ENCODE results near the gene COL7A1. TPM values are rescaled to one million over a fixed set of nuclear protein-coding genes. Genes with fewer than 3 reads are reported as not detected.

COL7A1 gene
- polyA plus RNA-seq, 1 donor: 6.4 TPM

- DNase-seq (ENCODE audit: low read depth): no peak
Measured at GRCh38 chr3:48619541-48620524, 24.7 kb upstream of the COL7A1 start.

DNA sequence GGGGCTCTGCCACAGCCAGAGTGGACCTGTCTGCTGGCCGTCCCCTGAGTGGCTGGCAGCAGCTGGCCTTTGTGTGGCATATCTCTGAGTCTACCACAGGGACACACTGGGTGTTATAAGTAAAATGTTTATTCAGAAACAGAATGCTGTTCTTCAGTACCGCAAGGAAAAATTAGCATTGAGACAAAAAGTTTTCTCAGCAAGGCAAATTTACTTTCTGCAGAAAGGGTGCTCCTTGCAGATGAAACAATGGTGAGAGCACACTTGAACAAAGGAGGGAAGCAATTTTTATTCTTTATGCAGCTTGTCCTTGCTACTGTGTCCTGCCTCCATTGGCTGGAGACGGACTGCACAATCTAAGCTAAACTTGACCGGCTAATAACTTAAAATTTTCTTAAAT, 22.4 kb upstream of the COL7A1 start:
- no peak for DNase-seq (ENCODE audit: low read depth)

DNA sequence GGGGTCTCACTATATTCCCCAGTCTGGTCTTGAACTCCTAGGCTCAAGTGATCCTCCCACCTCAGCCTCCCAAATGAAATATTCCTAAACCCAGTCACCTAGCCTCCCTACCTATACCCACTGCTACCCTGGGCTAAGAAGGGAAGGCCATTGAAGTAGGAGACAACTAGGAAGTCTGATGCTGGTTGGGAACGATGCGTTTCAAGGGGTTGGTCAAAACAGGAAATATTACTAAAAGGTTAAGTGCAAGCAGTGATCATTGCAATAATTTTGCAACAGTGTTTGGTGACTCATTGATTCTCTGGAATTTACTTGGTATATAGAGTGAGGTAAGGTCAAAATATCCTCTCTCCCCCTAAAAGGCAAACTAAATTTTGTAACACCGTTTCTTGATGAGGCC, 18.9 kb upstream of the COL7A1 start:
- no peak for DNase-seq (ENCODE audit: low read depth)

- no peak for DNase-seq (ENCODE audit: low read depth)
Measured at GRCh38 chr3:48612309-48612708, 17.2 kb upstream of the COL7A1 start.

DNA sequence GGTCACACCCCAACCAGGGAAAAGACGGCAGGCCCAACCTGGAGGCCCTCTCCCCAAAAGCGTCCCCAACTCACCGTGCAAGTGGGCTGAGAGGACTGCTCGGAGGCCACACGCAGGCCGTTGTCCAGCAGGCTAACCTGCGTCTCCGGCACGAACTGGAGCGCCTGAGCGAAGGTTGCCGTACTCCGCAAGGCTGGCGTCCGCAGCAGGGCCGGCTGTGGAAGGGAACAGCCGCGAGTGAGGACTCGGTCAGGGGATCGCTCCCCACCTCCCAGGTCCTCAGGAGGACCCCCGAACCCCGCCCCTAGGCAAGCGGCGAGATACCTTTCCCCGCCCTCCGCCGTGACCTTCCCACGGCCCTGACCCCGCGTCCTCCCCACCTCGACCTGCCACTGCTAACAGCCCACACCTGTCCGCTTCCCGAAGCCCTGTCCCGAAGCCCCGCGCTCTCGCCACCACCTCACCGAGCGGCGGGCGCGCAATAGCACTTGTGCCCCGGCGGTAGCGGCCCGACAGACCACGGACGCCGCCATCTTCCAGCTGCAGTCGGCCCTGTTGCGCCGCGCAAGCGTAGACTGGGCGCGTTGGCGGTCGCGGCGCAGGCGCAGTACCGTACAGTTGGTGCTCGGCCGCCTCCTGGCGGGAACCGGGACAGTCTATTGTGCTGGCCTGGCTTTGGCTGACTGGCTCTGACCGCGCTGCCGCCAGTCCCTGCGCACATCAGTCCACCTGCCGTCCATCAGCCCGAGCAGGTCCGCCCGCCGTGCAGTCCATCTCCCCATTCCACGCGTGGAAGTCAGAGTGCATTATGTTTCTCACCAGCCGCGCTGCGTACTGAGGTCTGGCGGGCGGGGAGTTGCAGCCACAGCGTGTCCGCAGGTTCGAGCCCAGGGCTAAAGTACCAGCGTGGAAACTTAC, 14.2 kb upstream of the COL7A1 start, which contains the start of gene UQCRC1:
UQCRC1 (minus strand) TSS at position 559 of the 918 bp plus-strand sequence; CDS start at position 533, 26 bp downstream.
- DNase-seq (ENCODE audit: low read depth): peak; percentile 80

DNA sequence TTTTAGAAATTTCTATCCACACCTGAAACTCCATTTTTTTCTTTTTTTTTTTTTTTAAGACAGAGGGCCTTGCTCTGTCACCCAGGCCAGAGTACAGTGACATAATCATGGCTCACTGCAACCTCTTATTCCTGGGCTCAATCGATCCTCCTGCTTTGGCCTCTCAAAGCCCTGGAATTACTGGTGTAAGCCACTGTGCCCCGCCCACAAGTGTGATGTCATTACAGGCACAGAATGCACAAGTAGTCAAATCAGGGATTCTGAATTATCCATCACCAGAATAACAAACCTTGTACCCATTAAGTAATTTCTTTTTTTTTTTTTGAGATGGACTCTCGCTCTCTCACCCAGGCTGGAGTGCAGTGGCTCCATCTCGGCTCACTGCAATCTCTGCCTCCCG, 12.4 kb upstream of the COL7A1 start:
- no peak for DNase-seq (ENCODE audit: low read depth)

DNA sequence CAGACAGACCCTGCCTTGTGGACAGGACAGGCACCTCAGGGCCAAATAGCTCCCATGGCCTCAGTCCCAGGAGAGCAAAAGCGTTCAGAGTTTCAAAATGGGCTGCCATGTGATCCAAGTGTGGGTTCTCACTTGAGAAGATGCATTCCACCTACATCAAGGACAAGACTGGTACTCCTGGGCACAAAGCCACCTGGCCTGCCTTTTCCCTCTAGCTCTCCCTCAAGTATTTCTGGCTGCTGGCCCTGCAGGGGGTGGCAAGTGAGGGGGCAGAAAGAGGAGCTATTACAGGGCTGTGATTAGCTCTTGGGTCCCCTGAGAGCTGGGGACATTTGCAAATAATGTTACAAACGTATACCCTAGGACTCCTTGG, 6.5 kb upstream of the COL7A1 start:
- no peak for DNase-seq (ENCODE audit: low read depth)

DNA sequence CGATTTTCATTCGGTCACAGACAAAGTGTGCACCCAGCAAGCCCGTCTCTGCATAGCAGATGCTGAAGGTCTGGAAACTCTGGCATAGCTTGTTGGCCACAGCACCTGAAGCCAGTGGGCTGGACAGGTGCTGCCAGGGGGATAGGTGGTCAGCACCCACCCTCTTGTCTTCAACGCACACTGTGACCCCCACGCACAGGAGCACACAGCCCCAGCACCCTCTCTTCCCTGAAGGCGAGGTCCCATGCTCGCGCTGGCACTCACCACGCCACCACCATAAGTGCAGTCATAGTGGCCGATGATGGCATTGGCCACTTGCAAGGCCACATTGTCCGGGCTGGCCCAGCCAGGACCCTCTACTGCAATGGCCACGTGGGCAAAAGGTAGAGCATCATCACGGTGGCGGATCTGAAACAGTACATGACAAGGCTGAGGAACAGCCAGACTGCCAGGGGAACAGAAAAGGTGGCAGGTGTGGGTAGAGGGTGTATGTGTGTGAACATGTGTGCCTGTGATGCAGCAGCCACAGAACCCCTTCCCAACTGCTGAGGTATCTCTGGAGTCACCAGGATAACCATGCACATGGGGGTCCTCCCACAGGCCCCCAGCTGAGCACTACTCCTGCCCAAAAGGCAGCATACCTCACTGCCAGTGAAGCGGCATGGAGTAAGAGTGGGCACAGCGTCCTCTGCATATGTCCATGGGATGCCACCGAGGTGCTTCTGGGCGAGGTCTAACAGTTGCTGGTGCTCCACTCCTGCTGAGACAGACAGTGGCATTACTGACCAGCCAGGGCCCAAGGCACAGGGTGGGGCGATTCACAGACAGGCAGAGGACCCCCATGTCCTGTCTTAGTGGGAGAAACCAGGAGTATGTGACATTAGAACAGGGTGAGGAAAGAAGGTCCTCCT, 5.8 kb upstream of the COL7A1 start:
- DNase-seq (ENCODE audit: low read depth): no peak

DNA sequence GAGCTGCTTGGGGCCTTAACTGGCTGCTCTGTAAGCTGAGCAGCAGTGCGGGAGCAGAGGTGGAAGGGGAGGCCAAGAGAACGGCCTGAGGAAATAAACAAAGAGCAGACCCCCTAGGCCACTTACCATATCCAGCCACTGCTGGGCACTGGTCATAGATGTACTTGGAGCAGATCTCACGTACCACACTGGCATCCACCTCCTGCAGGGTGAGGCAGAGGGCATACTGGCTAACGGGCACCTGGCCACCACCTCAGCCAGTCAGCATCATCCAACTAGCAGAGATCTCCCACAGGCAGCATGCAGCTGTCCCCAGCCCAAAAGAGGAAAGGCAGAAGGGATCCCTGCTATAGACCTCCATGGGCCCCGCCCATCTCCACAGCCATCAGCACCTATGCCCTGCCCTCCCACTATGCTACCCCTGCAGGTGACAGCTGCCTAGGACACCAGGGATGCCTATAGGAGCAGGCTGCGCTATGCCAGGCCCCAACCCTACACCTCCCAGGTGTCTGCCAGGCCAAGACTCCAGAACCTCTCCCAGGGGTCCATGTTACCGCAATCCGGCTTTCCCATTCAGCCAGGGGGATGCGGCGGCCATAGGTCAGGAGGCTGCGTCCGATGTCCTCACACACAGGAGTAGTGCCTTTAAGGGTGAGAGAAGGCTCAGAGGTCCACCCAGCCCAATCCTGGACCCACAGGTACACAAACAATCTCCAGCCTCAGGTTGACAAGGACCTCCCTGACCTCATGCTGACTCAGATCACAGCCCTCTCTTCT, 4.6 kb upstream of the COL7A1 start:
- DNase-seq (ENCODE audit: low read depth): no peak

GRCh38 chr3:48599077-48599501, 4.0 kb upstream of the COL7A1 start:
- no peak for DNase-seq (ENCODE audit: low read depth)

GRCh38 chr3:48598323-48599076, 3.4 kb upstream of the COL7A1 start:
- no peak for DNase-seq (ENCODE audit: low read depth)

DNA sequence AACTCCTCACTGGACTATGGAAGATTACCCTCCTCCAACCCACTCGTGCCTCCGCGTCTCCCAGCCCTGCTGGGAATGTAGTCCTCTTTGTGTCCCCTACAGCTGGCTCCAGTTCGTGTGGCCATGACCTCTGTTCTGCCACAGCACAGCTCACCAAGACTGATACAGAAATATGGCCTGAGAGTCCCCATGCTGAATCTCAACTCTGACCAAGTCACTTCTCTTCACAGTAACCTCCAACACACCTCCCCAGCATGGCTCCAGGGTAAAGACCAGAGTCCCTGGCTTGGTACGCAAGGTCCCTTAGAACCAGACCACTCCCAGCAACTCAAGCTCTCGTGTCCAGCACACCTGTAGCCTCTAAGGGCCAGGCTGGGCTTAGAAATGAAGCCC, 2.3 kb upstream of the COL7A1 start:
- no peak for DNase-seq (ENCODE audit: low read depth)

DNA sequence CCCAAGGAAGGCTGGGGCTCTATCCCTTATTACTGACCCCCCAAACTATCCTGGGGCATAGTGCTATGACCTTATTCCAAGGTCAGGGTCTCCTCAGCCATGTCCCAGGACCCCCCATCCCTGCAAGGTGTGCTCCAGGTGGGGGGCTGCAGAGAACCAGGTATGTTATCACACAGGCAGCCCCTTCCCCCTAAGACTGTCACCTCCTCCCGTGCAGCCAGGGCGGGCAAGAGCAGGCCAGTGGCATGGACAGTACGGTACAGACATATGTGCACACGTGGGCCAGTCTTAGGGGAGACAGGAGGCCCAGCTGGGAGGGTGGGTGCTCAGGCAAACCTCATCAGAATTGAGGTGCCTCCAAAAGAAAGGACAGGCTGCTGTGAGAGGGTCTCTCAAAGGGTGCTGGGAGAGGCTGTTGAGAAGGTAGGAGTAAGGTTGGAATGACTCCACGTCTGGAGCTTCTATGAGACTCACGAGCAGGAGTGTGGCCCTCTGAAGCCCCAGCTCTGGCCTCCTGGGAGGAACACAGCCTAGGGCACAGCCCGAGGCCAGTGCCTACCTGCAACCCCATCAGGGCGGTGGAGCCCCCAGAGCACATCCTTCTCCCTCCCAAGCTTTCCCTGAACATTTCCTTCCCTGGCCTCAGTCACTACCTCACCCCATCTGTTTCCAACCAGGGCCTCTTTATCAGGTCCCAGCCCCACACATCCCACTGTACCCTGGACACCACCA, 1.7 kb upstream of the COL7A1 start:
- DNase-seq (ENCODE audit: low read depth): no peak

- DNase-seq (ENCODE audit: low read depth): no peak
Measured at GRCh38 chr3:48596157-48596556, 1.0 kb upstream of the COL7A1 start.

- DNase-seq (ENCODE audit: low read depth): no peak
Measured at GRCh38 chr3:48595526-48596121, 495 bp upstream of the COL7A1 start.

DNA sequence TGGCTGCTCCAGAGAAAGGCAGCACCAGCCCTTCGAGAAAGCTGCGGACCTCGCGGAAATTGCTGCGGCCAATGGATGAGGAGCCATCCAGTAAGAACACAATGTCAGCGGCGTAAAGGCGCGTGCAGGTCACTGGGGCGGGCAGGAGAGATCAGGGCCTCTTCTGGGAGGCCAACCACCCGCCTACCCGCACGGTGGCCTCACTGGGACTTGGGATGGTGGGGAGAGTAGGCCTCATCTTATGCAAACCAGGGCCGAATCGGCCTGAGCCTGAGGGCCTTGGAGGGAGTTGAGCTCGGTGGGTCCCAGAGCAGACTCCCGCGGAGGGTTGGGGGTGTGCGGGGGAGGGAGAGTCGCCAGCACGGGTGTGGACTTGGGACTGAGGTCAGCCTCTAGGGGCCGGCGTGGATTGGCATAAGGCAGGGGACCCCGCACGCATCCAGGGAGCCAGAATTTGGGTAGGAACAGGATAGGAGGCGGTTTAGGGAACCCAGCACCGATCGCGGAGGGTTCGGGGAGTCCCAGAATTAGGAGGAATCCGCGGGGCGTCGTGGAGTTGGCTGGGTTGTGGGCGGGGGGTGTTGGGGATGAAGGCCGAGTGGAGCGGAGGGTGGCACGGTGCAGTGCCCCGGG, 596 bp downstream of the COL7A1 start:
- no peak for DNase-seq (ENCODE audit: low read depth)

- no peak for DNase-seq (ENCODE audit: low read depth)
Measured at GRCh38 chr3:48593337-48593736, 1.8 kb downstream of the COL7A1 start.

GRCh38 chr3:48592519-48593087, 2.5 kb downstream of the COL7A1 start:
- DNase-seq (ENCODE audit: low read depth): no peak

Measured in forelimb muscle (tissue), 1 donor.